MM.1S (cell line): ENCODE results near the gene GIPC2.
"Not testable (repeated sequence)": the region's sequence is repeated elsewhere in the genome, so short reads cannot be mapped to it uniquely, and the experiment has no call there.

Experiments used
- DNase-seq: peaks from one replicate; pipeline ENCODE4 v3.0.0-alpha.2; 2015
- H2AFZ ChIP-seq: fragments of 300-600 bp; sonication (generic); 2 replicates; pipeline ENCODE4 v1.6.0; 2016; ENCODE audit warnings: antibody characterized with exemption, low read length
- H3F3A ChIP-seq: fragments of 300-600 bp; sonication (generic); 2 replicates; pipeline ENCODE4 v1.6.1; 2016; ENCODE audit warnings: mild to moderate bottlenecking, antibody characterized with exemption, low read length, moderate library complexity, mixed read lengths; ENCODE audit not compliant: insufficient read depth
- H3K27ac ChIP-seq: fragments of 300-600 bp; sonication (generic); 2 replicates; pipeline ENCODE4 v1.5.1; 2016; ENCODE audit warnings: mild to moderate bottlenecking, low read length
- H3K27me3 ChIP-seq: fragments of 300-600 bp; sonication (generic); replicated peaks from 2 replicates; pipeline ENCODE4 v1.6.0; 2016; ENCODE audit warnings: low read length; ENCODE audit not compliant: insufficient read depth
- H3K36me3 ChIP-seq: fragments of 300-600 bp; sonication (generic); replicated peaks from 2 replicates; pipeline ENCODE4 v1.6.1; 2016; ENCODE audit warnings: mild to moderate bottlenecking, low read length, mixed read lengths; ENCODE audit not compliant: insufficient read depth
- H3K4me1 ChIP-seq: fragments of 300-600 bp; sonication (generic); 2 replicates; pipeline ENCODE4 v1.6.1; 2016; ENCODE audit warnings: low read length, mixed read lengths
- H3K4me2 ChIP-seq: fragments of 300-600 bp; sonication (generic); 2 replicates; pipeline ENCODE4 v1.6.0; 2016; ENCODE audit warnings: low read depth, low read length
- H3K4me3 ChIP-seq: fragments of 300-600 bp; sonication (generic); 2 replicates; pipeline ENCODE4 v1.5.1; 2016; ENCODE audit warnings: low read length, mixed read lengths
- H3K79me2 ChIP-seq: fragments of 300-600 bp; sonication (generic); 2 replicates; pipeline ENCODE4 v1.6.1; 2016; ENCODE audit warnings: mixed run types, low read length, mixed read lengths
- H3K9ac ChIP-seq: fragments of 300-600 bp; sonication (generic); 2 replicates; pipeline ENCODE4 v1.6.1; 2016; ENCODE audit warnings: low read length, mixed read lengths
- H3K9me2 ChIP-seq: fragments of 300-600 bp; sonication (generic); replicated peaks from 2 replicates; pipeline ENCODE4 v1.6.1; 2016; ENCODE audit warnings: mild to moderate bottlenecking, low read length, mixed read lengths; ENCODE audit not compliant: insufficient read depth
- H3K9me3 ChIP-seq: fragments of 300-600 bp; sonication (generic); replicated peaks from 2 replicates; pipeline ENCODE4 v1.6.1; 2016; ENCODE audit warnings: mild to moderate bottlenecking, low read length, mixed read lengths; ENCODE audit not compliant: insufficient read depth
- H4K20me1 ChIP-seq: fragments of 300-600 bp; sonication (generic); 2 replicates; pipeline ENCODE4 v1.6.1; 2016; ENCODE audit warnings: mild to moderate bottlenecking, low read length, moderate library complexity, mixed read lengths; ENCODE audit not compliant: insufficient read depth
- CTCF ChIP-seq: fragments of 300-600 bp; sonication (generic); IDR thresholded peaks from 2 replicates; pipeline ENCODE4 v1.5.1; 2016; ENCODE audit warnings: antibody characterized with exemption, low read length, mixed read lengths
- EZH2 ChIP-seq: fragments of 300-600 bp; sonication (generic); optimal IDR thresholded peaks from 2 replicates; pipeline ENCODE3; 2017; ENCODE audit warnings: low read depth, mild to moderate bottlenecking, antibody characterized with exemption, low read length, mixed read lengths
- EZH2phosphoT487 ChIP-seq: fragments of 300-600 bp; sonication (generic); IDR thresholded peaks from 2 replicates; pipeline ENCODE4 v1.6.1; 2018; ENCODE audit warnings: antibody characterized with exemption, low read length

Gene GIPC2

GRCh38 chr1:78080767-78081166, 35.0 kb downstream of the GIPC2 start:
- Histone ChIP-seq H2AFZ (peak overlapping the region; percentile 77), H3K27me3 (no peaks in the 10 kb centered on the region), H3K9me2 (no peaks in the 10 kb centered on the region), H3K79me2 (no peaks in the 10 kb centered on the region), H3K9me3 (no peaks in the 10 kb centered on the region), H3K4me2 (peak overlapping the region; percentile 50), H3K36me3 (no peaks in the 10 kb centered on the region), H3K27ac (no peak overlapping the region), H3K9ac (peak overlapping the region; percentile 10; the same call in 1 of the 2 replicates), H3K4me3 (peak overlapping the region; percentile 42), H3K4me1 (peaks cover 5% of the 10 kb centered on the region), H3F3A (no peaks in the 10 kb centered on the region), H4K20me1 (no peaks in the 10 kb centered on the region)
- no peak for TF ChIP-seq CTCF
- TF ChIP-seq EZH2phosphoT487 = no peak
- TF ChIP-seq EZH2 = no peak
- DNase-seq = peak; percentile 15

GRCh38 chr1:78081980-78082860, 36.5 kb downstream of the GIPC2 start:
- H3K27ac ChIP-seq = no peak overlapping the region
- TF ChIP-seq CTCF = no peak
- TF ChIP-seq EZH2phosphoT487 = no peak
- TF ChIP-seq EZH2 = no peak
- no peak overlapping the region for H3K4me2 ChIP-seq
- H3K9me2 ChIP-seq = no peaks in the 10 kb centered on the region
- DNase-seq = no peak
- no peaks in the 10 kb centered on the region for H3K9me3 ChIP-seq
- no peaks in the 10 kb centered on the region for H3F3A ChIP-seq
- no peak overlapping the region for H3K4me3 ChIP-seq
- H3K9ac ChIP-seq = no peak overlapping the region
- H3K36me3 ChIP-seq = no peaks in the 10 kb centered on the region
- H4K20me1 ChIP-seq = no peaks in the 10 kb centered on the region
- H2AFZ ChIP-seq = no peak overlapping the region
- peaks cover 5% of the 10 kb centered on the region for H3K4me1 ChIP-seq
- no peaks in the 10 kb centered on the region for H3K27me3 ChIP-seq
- no peaks in the 10 kb centered on the region for H3K79me2 ChIP-seq

GRCh38 chr1:78084639-78085038, 38.9 kb downstream of the GIPC2 start:
- H3F3A ChIP-seq, H3K4me3 ChIP-seq, H3K79me2 ChIP-seq, H3K9me3 ChIP-seq, H3K9me2 ChIP-seq, H4K20me1 ChIP-seq, H3K36me3 ChIP-seq, H3K27ac ChIP-seq, H3K4me1 ChIP-seq, H3K27me3 ChIP-seq, H3K4me2 ChIP-seq, DNase-seq, H3K9ac ChIP-seq, H2AFZ ChIP-seq: not testable (repeated sequence)

GRCh38 chr1:78086697-78087096, 40.9 kb downstream of the GIPC2 start:
- H3K27me3 ChIP-seq = no peaks in the 10 kb centered on the region
- H3K4me3 ChIP-seq = no peak overlapping the region
- no peaks in the 10 kb centered on the region for H3K9me2 ChIP-seq
- no peaks in the 10 kb centered on the region for H3K36me3 ChIP-seq
- no peaks in the 10 kb centered on the region for H3F3A ChIP-seq
- no peak overlapping the region for H3K9ac ChIP-seq
- no peaks in the 10 kb centered on the region for H3K4me1 ChIP-seq
- no peaks in the 10 kb centered on the region for H3K79me2 ChIP-seq
- no peak overlapping the region for H3K4me2 ChIP-seq
- no peak overlapping the region for H3K27ac ChIP-seq
- H4K20me1 ChIP-seq = no peaks in the 10 kb centered on the region
- TF ChIP-seq EZH2phosphoT487 (no peak), CTCF (no peak), EZH2 (no peak)
- no peak overlapping the region for H2AFZ ChIP-seq
- no peaks in the 10 kb centered on the region for H3K9me3 ChIP-seq
- DNase-seq = no peak
